Measurements from ENCODE around the gene PHACTR1. TPM values are rescaled to one million over a fixed set of nuclear protein-coding genes. Genes with fewer than 3 reads are reported as not detected.
A peak's percentile ranks its signal among the peaks of the same experiment; 100 is the strongest.

The PHACTR1 gene
- total and polyA plus RNA-seq, 5 experiments from 2014 or later: 0.07 to 3.0 (median 0.70) TPM

- Mint-ChIP-seq H3K27ac (no peak overlapping the region), H3K4me3 (no peak overlapping the region), H3K27me3 (peaks cover 15 to 70% (median 30%) of the 10 kb centered on the region in 5 donors), H3K4me1 (no peaks in the 10 kb centered on the region), H3K36me3 (no peaks in the 10 kb centered on the region), H3K9me3 (no peaks in the 10 kb centered on the region)
- POLR2A ChIA-PET: no interaction called here
- ATAC-seq (no peak), DNase-seq (no peak)
Observed at GRCh38 chr6:13006578-13007300, 290.2 kb downstream of the PHACTR1 start.

DNA sequence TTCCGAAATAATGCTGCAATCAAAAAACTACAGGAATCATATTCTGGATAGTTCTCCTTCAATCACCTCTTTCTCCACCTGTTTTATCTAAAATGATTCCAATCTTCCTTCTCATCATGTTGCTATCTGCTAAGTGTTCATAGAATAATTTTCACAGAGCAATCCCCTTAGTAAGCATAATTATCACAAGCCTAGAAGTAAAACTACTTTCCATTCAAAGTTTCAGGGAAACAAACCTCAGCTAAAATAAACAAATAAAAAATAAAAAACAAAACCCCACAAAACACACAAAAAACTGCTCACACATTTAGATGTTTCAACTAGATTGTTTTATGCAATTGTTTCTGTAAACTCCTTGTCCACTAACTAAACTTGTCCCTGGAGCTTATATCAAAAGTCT is 291.2 kb downstream of the PHACTR1 start:
- no peaks in the 10 kb centered on the region for H3K36me3 Mint-ChIP-seq
- no peaks in the 10 kb centered on the region for H3K9me3 Mint-ChIP-seq
- POLR2A ChIA-PET: no interaction called here
- H3K4me3 Mint-ChIP-seq: no peak overlapping the region
- H3K27me3 Mint-ChIP-seq: peaks cover 23 to 80% (median 39%) of the 10 kb centered on the region in 5 donors
- DNase-seq (no peak), ATAC-seq (no peak)
- H3K4me1 Mint-ChIP-seq: peaks cover 0 to 3% (median 0%) of the 10 kb centered on the region in 4 donors
- no peak overlapping the region for H3K27ac Mint-ChIP-seq

DNA sequence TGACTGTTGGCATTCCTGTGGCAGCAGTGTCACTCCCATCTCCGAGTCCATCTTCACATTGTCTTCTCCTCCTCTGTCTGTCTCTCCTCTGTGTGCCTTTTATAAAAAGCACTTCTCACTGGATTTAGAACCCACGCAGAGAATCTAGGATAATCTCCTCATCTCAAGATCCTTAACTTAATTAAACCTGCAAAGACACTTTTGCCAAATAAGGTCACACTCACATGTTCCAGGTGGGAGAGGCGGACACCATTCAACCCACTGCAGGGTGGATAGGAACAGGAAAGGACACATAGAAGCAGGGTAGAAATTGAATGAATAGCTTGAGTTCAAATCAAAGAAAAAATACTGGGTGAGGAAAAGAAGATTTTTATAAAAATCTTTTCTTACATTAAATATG is 292.5 kb downstream of the PHACTR1 start:
- DNase-seq: no peak
- POLR2A ChIA-PET: no interaction called here
- no peak for ATAC-seq
- Mint-ChIP-seq H3K27ac (no peak overlapping the region), H3K4me3 (no peak overlapping the region), H3K27me3 (peaks cover 28 to 89% (median 44%) of the 10 kb centered on the region in 5 donors), H3K4me1 (peaks cover 3 to 10% (median 6%) of the 10 kb centered on the region in 4 donors), H3K36me3 (peaks cover 0 to 2% (median 0%) of the 10 kb centered on the region in 3 donors), H3K9me3 (no peaks in the 10 kb centered on the region)

DNA sequence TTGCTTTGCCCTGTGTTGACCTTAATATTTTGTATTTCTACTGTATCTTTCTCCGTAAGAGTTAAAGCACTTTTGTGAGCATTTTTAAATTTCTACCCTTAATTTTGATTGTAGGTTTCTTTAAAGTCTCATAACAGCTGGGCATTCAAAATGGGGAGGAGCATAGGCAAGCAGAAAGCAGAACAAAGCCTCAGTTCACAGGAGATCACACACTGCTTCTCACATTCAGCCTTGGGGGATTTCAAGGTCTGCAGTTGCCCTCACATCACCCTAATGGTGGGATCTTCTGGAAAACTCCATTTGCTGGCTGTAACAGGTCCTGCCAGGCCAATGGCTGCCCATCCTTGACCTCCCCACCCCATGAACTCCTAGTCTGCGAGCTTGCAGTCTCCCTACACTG is 292.9 kb downstream of the PHACTR1 start:
- ATAC-seq (no peak), DNase-seq (no peak)
- Mint-ChIP-seq H3K27ac (no peak overlapping the region), H3K27me3 (peaks cover 30 to 93% (median 46%) of the 10 kb centered on the region in 5 donors), H3K36me3 (peaks cover 0 to 2% (median 0%) of the 10 kb centered on the region in 3 donors), H3K4me3 (no peak overlapping the region), H3K4me1 (peaks cover 3 to 10% (median 6%) of the 10 kb centered on the region in 4 donors), H3K9me3 (no peaks in the 10 kb centered on the region)
- POLR2A ChIA-PET: no interaction called here

DNA sequence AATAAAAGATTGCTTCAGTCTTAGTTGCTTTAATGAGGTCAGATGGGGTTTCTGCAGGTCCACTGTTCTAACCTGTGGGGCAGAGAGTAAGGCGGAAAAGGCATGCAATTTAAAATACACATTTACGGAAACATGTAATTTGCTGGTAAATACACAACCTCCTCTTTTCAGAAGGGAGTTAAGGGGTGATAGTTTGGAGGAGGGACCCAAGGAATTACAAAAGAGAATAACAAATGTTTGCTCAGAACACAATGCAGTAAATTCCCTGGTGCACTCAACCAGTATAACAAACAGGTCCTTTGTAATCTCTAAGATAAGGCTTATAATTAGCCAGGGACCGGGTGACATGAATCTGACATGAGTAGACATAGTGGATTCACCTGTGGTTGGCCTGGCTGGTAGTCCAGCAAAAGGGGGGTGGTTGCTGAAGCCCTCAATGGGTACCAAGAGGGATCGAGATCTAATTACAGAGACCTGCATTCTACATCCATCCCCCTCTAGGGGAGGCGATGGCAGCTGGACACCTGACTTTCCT is 295.1 kb downstream of the PHACTR1 start:
- DNase-seq: no peak
- no peak for ATAC-seq
- no peaks in the 10 kb centered on the region for H3K9me3 Mint-ChIP-seq
- peaks cover 3 to 10% (median 6%) of the 10 kb centered on the region in 4 donors for H3K4me1 Mint-ChIP-seq
- H3K27ac Mint-ChIP-seq: no peak overlapping the region
- H3K4me3 Mint-ChIP-seq: peak overlapping the region in 1 of 10 donors; percentile 83
- POLR2A ChIA-PET: no interaction called here
- peaks cover 0 to 2% (median 0%) of the 10 kb centered on the region in 3 donors for H3K36me3 Mint-ChIP-seq
- peaks cover 29 to 77% (median 51%) of the 10 kb centered on the region in 5 donors for H3K27me3 Mint-ChIP-seq

DNA sequence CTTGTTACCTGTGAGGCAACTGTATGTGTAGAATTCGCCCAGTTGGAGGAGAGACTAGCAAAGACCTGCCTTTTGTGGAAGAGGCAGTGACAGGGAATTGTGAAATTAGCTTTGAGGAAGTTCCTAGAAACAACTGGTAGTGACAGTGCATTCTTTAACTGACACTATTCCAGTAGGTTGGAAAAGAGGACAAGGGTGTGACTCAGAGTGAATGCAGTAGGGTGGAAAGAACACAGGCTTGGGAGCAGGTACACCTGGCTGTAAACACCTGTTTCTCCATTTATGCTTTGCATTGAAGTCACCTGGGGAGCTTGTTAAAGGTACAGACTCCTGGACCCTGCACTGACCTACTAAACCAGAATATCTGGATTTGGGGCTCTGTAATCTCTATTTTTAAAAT is 295.7 kb downstream of the PHACTR1 start:
- Mint-ChIP-seq H3K4me1 (peaks cover 3 to 10% (median 6%) of the 10 kb centered on the region in 4 donors), H3K27ac (peak overlapping the region in 1 of 10 donors; percentile 5), H3K4me3 (peak overlapping the region in 3 of 10 donors; percentile 9 to 83 (median 12)), H3K36me3 (peaks cover 0 to 2% (median 0%) of the 10 kb centered on the region in 3 donors), H3K27me3 (peaks cover 32 to 72% (median 51%) of the 10 kb centered on the region in 5 donors), H3K9me3 (no peaks in the 10 kb centered on the region)
- POLR2A ChIA-PET: no interaction called here
- ATAC-seq: no peak
- DNase-seq: no peak

- peak; percentile 35 to 54 for ATAC-seq
- POLR2A ChIA-PET: no interaction called here
- H3K9me3 Mint-ChIP-seq: no peaks in the 10 kb centered on the region
- H3K4me3 Mint-ChIP-seq: peak overlapping the region; percentile 72 to 89 (median 82)
- peaks cover 0 to 2% (median 0%) of the 10 kb centered on the region in 3 donors for H3K36me3 Mint-ChIP-seq
- H3K27ac Mint-ChIP-seq: peak overlapping the region in 1 of 10 donors; percentile 6
- peaks cover 32 to 64% (median 51%) of the 10 kb centered on the region in 5 donors for H3K27me3 Mint-ChIP-seq
- peaks cover 3 to 10% (median 6%) of the 10 kb centered on the region in 4 donors for H3K4me1 Mint-ChIP-seq
- DNase-seq: peak in 3 of 10 donors; percentile 2 to 18 (median 3)
Observed at GRCh38 chr6:13012977-13013680, 296.6 kb downstream of the PHACTR1 start.

GRCh38 chr6:13013681-13014503 is 297.3 kb downstream of the PHACTR1 start:
- no peak for ATAC-seq
- H3K27me3 Mint-ChIP-seq: peaks cover 32 to 56% (median 48%) of the 10 kb centered on the region in 5 donors
- H3K9me3 Mint-ChIP-seq: no peaks in the 10 kb centered on the region
- H3K36me3 Mint-ChIP-seq: peaks cover 0 to 2% (median 0%) of the 10 kb centered on the region in 3 donors
- peaks cover 3 to 10% (median 6%) of the 10 kb centered on the region in 4 donors for H3K4me1 Mint-ChIP-seq
- POLR2A ChIA-PET: no interaction called here
- peak in 1 of 10 donors; percentile 2 for DNase-seq
- peak overlapping the region; percentile 72 to 89 (median 82) for H3K4me3 Mint-ChIP-seq
- peak overlapping the region in 1 of 10 donors; percentile 6 for H3K27ac Mint-ChIP-seq

DNA sequence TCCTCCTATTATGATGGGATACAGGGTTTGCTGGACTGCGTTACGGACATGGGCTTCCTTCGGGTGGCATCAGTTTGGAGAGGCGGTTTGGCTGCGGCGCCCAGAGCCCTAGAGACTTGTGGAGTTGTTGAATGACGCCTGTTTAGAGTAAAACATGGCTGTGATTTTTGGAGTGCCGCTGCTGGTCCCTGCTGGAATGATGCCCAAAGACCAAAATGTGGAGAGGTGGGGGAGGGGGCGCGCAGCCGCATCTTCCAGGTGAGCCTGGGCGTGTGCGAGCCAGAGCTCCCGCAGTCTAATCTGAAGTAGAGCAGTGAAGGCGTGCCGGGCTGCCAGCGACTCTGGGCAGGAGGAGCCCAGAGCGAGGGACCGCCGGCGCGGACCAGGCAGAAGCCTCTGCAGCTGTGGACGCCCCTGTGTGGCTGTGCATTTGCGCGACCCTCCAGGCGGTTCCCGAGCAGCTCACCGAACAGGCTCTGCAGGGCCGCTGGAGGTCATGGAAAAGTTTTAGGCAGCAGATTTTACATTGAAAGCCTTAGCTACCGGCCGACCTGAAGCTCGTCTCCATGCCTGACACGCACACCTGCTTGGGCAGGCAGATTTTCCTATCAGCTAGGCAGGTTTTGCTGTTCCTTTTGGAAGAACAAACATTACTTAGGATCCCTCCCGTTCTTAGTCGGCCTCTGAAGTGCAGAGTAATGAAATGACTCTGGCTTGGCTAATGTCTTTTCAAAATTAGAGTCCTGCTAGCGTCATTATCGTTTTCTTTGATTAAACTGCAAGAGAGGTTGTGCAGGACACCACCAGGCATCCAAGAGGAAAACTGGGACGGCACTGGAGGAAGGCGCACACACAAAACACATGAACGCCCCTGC is 298.2 kb downstream of the PHACTR1 start:
- POLR2A ChIA-PET: no interaction called here
- Mint-ChIP-seq H3K4me3 (peak overlapping the region in 6 of 10 donors; percentile 9 to 53 (median 40)), H3K27me3 (peaks cover 29 to 51% (median 45%) of the 10 kb centered on the region in 5 donors), H3K27ac (peak overlapping the region in 1 of 10 donors; percentile 25), H3K4me1 (peaks cover 3 to 10% (median 6%) of the 10 kb centered on the region in 4 donors), H3K9me3 (no peaks in the 10 kb centered on the region), H3K36me3 (peaks cover 0 to 2% (median 0%) of the 10 kb centered on the region in 3 donors)
- ATAC-seq (no peak), DNase-seq (no peak)

- H3K4me3 Mint-ChIP-seq: peak overlapping the region in 3 of 10 donors; percentile 9 to 52 (median 23)
Observed at GRCh38 chr6:13015379-13015681, 298.8 kb downstream of the PHACTR1 start.

DNA sequence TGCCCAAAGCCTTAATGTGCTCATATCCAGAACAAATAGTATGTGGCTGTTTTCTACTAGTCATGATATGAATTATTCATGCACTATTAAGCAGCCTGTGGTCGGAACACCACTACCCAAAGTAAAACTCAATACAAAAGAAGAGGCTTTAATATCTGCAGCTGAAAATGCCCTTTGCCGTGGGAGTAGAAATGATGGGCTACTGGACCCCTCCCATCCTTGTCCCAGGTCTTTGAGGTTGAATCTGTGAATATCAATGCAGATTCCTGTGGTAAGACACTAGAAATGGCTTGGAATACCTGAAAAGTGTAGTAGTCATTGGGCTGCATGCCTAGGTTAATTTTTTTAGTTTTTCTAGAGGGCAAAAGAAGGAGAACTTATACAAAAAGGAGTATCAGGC is 308.0 kb downstream of the PHACTR1 start:
- ATAC-seq (no peak), DNase-seq (no peak)
- no peak overlapping the region for H3K4me3 Mint-ChIP-seq
- no peaks in the 10 kb centered on the region for H3K4me1 Mint-ChIP-seq
- no peaks in the 10 kb centered on the region for H3K36me3 Mint-ChIP-seq
- H3K27me3 Mint-ChIP-seq: peaks cover 2 to 24% (median 12%) of the 10 kb centered on the region in 5 donors
- POLR2A ChIA-PET: no interaction called here
- H3K27ac Mint-ChIP-seq: no peak overlapping the region
- H3K9me3 Mint-ChIP-seq: no peaks in the 10 kb centered on the region

More at GRCh38 chr6:13015379-13015681, 298.8 kb downstream of the PHACTR1 start:
- no peaks in the 10 kb centered on the region for H3K9me3 Mint-ChIP-seq
- peaks cover 3 to 10% (median 6%) of the 10 kb centered on the region in 4 donors for H3K4me1 Mint-ChIP-seq
- DNase-seq (no peak), ATAC-seq (no peak)
- H3K27ac Mint-ChIP-seq: no peak overlapping the region
- H3K27me3 Mint-ChIP-seq: peaks cover 28 to 51% (median 41%) of the 10 kb centered on the region in 5 donors
- H3K36me3 Mint-ChIP-seq: peaks cover 0 to 2% (median 0%) of the 10 kb centered on the region in 3 donors
- POLR2A ChIA-PET: no interaction called here

Measured in naive thymus-derived CD8-positive, alpha-beta T cell (primary cell).